ENCODE measurements around the gene PRSS35.
"Not testable (repeated sequence)": the region's sequence is repeated elsewhere in the genome, so short reads cannot be mapped to it uniquely, and the experiment has no call there.

The PRSS35 gene

GRCh38 chr6:83505356-83505755 is 7.0 kb upstream of the PRSS35 start:
- Mint-ChIP-seq H3K27ac (no peak overlapping the region), H3K36me3 (no peaks in the 10 kb centered on the region)

GRCh38 chr6:83509441-83509840 is 2.9 kb upstream of the PRSS35 start:
- no peak for ATAC-seq
- no peak overlapping the region for H3K27ac Mint-ChIP-seq
- no peak for DNase-seq (ENCODE audit: low spot score in 2 of 2)
- H3K4me3 Mint-ChIP-seq: no peak overlapping the region
- no peaks in the 10 kb centered on the region for H3K9me3 Mint-ChIP-seq
- H3K4me1 Mint-ChIP-seq: peaks cover 17% of the 10 kb centered on the region
- no peaks in the 10 kb centered on the region for H3K36me3 Mint-ChIP-seq

More at GRCh38 chr6:83505356-83505755, 7.0 kb upstream of the PRSS35 start:
- no peaks in the 10 kb centered on the region for H3K4me1 Mint-ChIP-seq
- no peak overlapping the region for H3K4me3 Mint-ChIP-seq
- ATAC-seq (no peak), DNase-seq (ENCODE audit: low spot score in 2 of 2) (no peak)
- H3K9me3 Mint-ChIP-seq: peaks cover 7% of the 10 kb centered on the region

- Mint-ChIP-seq H3K27ac (no peak overlapping the region), H3K4me3 (no peak overlapping the region), H3K4me1 (peaks cover 17% of the 10 kb centered on the region), H3K36me3 (no peaks in the 10 kb centered on the region), H3K9me3 (no peaks in the 10 kb centered on the region)
- no peak for ATAC-seq
- no peak for DNase-seq (ENCODE audit: low spot score in 2 of 2)
Observed at GRCh38 chr6:83510791-83511190, 1.5 kb upstream of the PRSS35 start.

- no peaks in the 10 kb centered on the region for H3K9me3 Mint-ChIP-seq
- ATAC-seq (no peak), DNase-seq (ENCODE audit: low spot score in 2 of 2) (no peak)
- peak overlapping the region; percentile 58 for H3K4me3 Mint-ChIP-seq
- peaks cover 17% of the 10 kb centered on the region for H3K4me1 Mint-ChIP-seq
- H3K27ac Mint-ChIP-seq: no peak overlapping the region
- H3K36me3 Mint-ChIP-seq: no peaks in the 10 kb centered on the region
Observed at GRCh38 chr6:83511266-83511665, 1.1 kb upstream of the PRSS35 start.

GRCh38 chr6:83514466-83514865 is 2.1 kb downstream of the PRSS35 start:
- Mint-ChIP-seq H3K4me1 (peaks cover 17% of the 10 kb centered on the region), H3K9me3 (no peaks in the 10 kb centered on the region), H3K36me3 (no peaks in the 10 kb centered on the region), H3K4me3 (no peak overlapping the region), H3K27ac (no peak overlapping the region)
- no peak for ATAC-seq
- DNase-seq (ENCODE audit: low spot score in 2 of 2): no peak

- DNase-seq (ENCODE audit: low spot score in 2 of 2) (no peak), ATAC-seq (no peak)
- no peak overlapping the region for H3K4me3 Mint-ChIP-seq
- H3K36me3 Mint-ChIP-seq: no peaks in the 10 kb centered on the region
- H3K4me1 Mint-ChIP-seq: peaks cover 17% of the 10 kb centered on the region
- no peaks in the 10 kb centered on the region for H3K9me3 Mint-ChIP-seq
- H3K27ac Mint-ChIP-seq: no peak overlapping the region
Observed at GRCh38 chr6:83514866-83515466, 2.6 kb downstream of the PRSS35 start.

GRCh38 chr6:83517500-83517899 is 5.2 kb downstream of the PRSS35 start:
- ATAC-seq: peak; percentile 36
- Mint-ChIP-seq H3K4me1 (peaks cover 7% of the 10 kb centered on the region), H3K36me3 (no peaks in the 10 kb centered on the region), H3K27ac (no peak overlapping the region), H3K4me3 (no peak overlapping the region), H3K9me3 (no peaks in the 10 kb centered on the region)
- no peak for DNase-seq (ENCODE audit: low spot score in 2 of 2)

- H3K4me3 Mint-ChIP-seq: no peak overlapping the region
- DNase-seq (ENCODE audit: low spot score in 2 of 2): no peak
Observed at GRCh38 chr6:83518816-83519480, 6.6 kb downstream of the PRSS35 start.

GRCh38 chr6:83536034-83536646 is 23.8 kb downstream of the PRSS35 start:
- Mint-ChIP-seq H3K27ac (no peak overlapping the region), H3K9me3 (no peaks in the 10 kb centered on the region), H3K4me3 (no peak overlapping the region), H3K36me3 (no peaks in the 10 kb centered on the region), H3K4me1 (peaks cover 5% of the 10 kb centered on the region)
- peak; percentile 57 for ATAC-seq
- DNase-seq (ENCODE audit: low spot score in 2 of 2): peak; percentile 30 to 70

More at GRCh38 chr6:83518816-83519480, 6.6 kb downstream of the PRSS35 start:
- H3K4me1 Mint-ChIP-seq: no peaks in the 10 kb centered on the region
- no peaks in the 10 kb centered on the region for H3K36me3 Mint-ChIP-seq
- H3K9me3 Mint-ChIP-seq: no peaks in the 10 kb centered on the region
- no peak for ATAC-seq
- no peak overlapping the region for H3K27ac Mint-ChIP-seq

- Mint-ChIP-seq H3K4me1 (peaks cover 5% of the 10 kb centered on the region), H3K9me3 (no peaks in the 10 kb centered on the region), H3K4me3 (no peak overlapping the region), H3K27ac (no peak overlapping the region), H3K36me3 (no peaks in the 10 kb centered on the region)
- DNase-seq (ENCODE audit: low spot score in 2 of 2) (no peak), ATAC-seq (no peak)
Observed at GRCh38 chr6:83536647-83537589, 24.6 kb downstream of the PRSS35 start.

GRCh38 chr6:83539678-83540077 is 27.3 kb downstream of the PRSS35 start:
- Mint-ChIP-seq H3K27ac (no peak overlapping the region), H3K4me1 (peaks cover 5% of the 10 kb centered on the region), H3K4me3 (no peak overlapping the region), H3K9me3 (peaks cover 4% of the 10 kb centered on the region), H3K36me3 (no peaks in the 10 kb centered on the region)
- ATAC-seq (no peak), DNase-seq (ENCODE audit: low spot score in 2 of 2) (no peak)

- ATAC-seq: peak; percentile 76
- H3K4me3 Mint-ChIP-seq: peak overlapping the region; percentile 20
- H3K9me3 Mint-ChIP-seq: peaks cover 10% of the 10 kb centered on the region
Observed at GRCh38 chr6:83546636-83547035, 34.3 kb downstream of the PRSS35 start.

GRCh38 chr6:83550482-83550881 is 38.1 kb downstream of the PRSS35 start:
- H3K36me3 Mint-ChIP-seq; H3K4me1 Mint-ChIP-seq; H3K9me3 Mint-ChIP-seq; ATAC-seq; H3K27ac Mint-ChIP-seq; H3K4me3 Mint-ChIP-seq; DNase-seq (ENCODE audit: low spot score in 2 of 2): not testable (repeated sequence)

More at GRCh38 chr6:83546636-83547035, 34.3 kb downstream of the PRSS35 start:
- DNase-seq (ENCODE audit: low spot score in 2 of 2): no peak
- peaks cover 6% of the 10 kb centered on the region for H3K4me1 Mint-ChIP-seq
- peak overlapping the region; percentile 66 for H3K27ac Mint-ChIP-seq
- H3K36me3 Mint-ChIP-seq: no peaks in the 10 kb centered on the region

GRCh38 chr6:83551748-83552147 is 39.4 kb downstream of the PRSS35 start:
- DNase-seq (ENCODE audit: low spot score in 2 of 2); H3K9me3 Mint-ChIP-seq; H3K36me3 Mint-ChIP-seq; ATAC-seq; H3K4me1 Mint-ChIP-seq; H3K27ac Mint-ChIP-seq; H3K4me3 Mint-ChIP-seq: not testable (repeated sequence)

- Mint-ChIP-seq H3K27ac (no peak overlapping the region), H3K4me3 (no peak overlapping the region), H3K4me1 (no peaks in the 10 kb centered on the region), H3K36me3 (no peaks in the 10 kb centered on the region), H3K9me3 (no peaks in the 10 kb centered on the region)
- DNase-seq (ENCODE audit: low spot score in 2 of 2): no peak
- no peak for ATAC-seq
Observed at GRCh38 chr6:83556871-83557270, 44.5 kb downstream of the PRSS35 start.

All from stimulated activated effector memory CD8-positive, alpha-beta T cell treated with anti-CD3 and anti-CD28 coated beads, Interleukin-12 subunit alpha, Interleukin-12 subunit beta, amount 100 ng/mL, for 72 hours (primary cell).